ENCODE measurements around the gene P2RX4.
"Not testable (repeated sequence)": the region's sequence is repeated elsewhere in the genome, so short reads cannot be mapped to it uniquely, and the experiment has no call there.

The P2RX4 gene

DNA sequence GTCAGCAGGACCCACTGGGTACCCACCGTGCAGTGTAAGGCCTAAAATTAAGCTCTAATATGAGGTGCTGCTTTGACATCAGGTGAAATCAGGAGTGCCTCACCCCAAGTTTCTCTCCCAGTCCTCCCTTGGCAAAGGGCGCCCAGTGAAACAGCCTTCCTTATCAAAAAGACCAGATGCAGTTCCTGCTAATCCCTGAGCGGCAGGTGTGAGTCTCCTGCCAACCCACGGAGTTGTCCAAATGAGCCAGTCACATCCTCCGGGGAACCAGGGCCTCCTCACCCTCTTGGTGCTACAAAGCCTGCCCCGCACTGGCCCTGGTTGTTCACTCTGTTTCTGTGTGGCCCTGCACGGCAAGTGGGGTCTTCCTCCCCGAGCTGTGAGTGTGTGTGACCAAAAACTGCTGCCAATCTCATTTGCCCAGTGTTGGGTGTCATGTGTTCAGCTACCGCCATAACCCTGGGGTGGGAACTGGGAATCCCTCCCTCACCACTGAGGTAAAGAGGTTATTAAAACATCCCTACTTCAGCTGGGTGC lies 20.2 kb upstream of the P2RX4 start:
- no peak for DNase-seq

DNA sequence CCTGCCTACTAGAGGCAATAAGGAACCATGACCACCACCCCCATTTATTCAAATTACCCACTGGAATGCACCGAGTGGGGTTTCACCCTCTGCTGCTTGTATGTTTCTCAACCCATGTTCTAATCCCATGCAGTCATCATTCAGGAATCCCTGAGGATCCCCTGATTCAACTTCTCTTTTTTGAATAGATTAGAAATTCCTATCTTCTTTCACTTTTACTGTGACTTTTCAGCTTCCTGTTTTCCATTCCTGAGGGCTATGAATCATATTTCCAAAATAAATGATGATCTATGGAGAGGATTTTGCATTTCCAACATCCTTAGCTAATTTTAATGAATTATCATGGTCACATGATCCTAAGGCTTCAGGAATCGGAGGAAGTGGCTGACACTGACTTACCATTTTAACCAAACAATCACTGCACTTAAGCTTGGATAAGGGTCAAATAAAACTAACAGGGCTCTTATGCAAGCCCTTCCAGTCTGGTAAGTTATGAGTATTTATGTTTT lies 19.4 kb upstream of the P2RX4 start:
- DNase-seq = no peak

DNA sequence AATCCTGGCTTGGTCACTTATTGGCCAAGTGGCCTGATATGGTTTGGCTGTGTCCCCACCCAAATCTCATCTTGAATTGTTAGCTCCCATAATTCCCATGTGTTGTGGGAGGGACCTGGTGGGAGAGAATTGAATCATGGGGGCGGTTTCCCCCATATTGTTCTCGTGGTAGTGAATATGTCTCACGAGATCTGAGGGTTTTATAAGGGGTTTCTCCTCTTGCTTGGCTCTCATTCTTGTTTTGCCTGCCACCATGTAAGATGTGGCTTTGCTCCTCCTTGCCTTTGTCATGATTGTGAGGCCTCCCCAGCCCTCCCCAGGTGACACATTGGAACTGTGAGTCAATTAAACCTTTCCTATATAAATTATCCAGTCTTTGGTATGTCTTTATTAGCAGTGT lies 18.8 kb upstream of the P2RX4 start:
- DNase-seq = no peak

DNA sequence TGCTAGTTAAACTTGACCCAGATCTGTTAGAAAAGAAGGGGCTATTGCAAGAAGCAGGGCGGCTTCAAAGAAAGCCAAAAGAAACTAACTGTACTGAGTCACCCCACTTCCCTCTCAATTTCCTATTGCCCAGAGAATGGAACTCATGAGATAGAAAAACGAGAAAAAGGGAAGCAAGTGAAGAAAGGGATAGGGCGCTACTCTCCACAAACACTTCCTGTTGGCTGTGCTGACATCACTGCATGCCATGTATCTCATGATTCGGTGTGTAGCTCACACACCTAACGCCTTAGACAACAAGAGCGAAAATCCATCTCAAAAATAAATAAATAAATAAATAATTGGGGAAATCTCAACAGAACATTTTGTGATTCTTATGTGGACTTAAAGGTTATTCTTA lies 13.0 kb upstream of the P2RX4 start:
- peak; percentile 14 for DNase-seq

DNA sequence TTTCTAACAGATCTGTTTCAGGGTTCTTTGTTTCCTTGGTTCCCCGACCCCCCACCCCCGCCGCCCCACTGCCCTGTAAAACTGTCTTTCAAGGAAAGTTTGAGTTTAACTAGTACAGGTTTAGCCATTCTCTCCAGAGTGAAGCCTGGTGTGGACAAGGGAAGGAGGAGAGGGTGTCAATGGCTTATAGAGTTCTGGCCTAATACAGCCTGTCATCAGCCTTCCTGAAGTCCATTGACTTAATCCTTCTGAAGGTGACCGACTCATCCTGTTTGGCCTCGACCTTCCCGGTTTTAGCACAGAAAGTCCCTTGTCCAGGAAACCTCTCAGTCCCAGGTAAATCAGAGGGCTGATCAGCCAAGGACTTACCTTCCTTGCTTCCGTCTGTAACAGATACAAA lies 11.0 kb upstream of the P2RX4 start:
- no peak for DNase-seq

DNA sequence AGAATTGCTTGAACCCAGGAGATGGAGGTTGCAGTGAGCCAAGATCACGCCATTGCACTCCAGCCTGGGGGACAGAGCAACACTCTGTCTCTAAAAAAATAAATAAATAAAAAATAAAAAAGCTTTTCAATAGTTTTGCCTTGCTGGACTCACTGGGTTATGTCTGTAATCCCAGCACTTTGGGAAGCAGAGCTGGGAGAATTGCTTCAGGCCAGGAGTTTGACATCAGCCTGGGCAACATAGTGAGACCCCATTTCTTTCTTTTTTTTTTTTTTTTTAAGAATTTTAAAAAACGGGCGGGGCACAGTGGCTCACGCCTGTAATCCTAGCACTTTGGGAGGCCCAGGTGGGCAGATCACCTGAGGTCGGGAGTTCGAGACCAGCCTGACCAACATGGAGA lies 8.8 kb upstream of the P2RX4 start:
- DNase-seq = not testable (repeated sequence)

DNA sequence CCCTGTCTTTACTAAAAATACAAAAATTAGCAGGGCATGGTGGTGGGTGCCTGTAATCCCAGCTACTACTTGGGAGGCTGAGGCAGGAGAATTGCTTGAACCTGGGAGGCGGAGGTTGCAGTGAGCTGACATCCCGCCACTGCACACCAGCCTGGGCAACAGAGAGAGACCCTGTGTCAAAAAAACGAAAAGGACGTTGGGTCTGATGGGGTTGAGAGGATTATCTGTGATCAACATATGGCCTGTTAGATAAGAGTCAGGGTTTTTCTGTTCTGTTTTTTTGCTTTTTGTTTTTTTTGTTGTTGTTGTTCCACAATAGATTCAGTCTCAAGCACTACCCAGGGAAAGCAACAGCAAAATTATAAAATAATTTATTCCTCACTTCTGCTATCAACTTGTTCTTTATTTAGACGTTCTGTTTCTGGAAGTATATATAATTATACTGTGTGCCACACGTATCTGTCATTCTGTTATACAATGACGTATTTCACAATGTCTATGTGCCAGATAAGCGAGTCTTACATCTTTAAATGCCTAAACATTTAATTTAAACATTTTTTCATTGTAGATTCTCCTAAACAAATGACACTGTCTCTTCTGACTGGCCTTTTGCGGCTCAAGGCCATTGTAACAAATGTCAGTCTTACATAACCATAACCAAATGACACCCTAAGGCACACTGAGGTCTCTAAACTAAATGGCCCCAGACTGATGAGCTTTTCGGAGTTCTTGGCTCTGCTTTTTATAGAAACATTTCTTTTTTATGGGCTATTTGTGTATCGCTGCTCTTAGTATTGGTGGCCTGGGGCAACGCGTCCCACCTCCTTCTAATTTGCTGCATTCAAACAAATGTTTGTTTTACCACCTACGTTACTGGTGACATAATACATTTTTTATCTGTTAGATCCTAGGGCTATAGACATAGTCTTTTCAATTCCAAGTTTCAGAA lies 7.2 kb upstream of the P2RX4 start:
- DNase-seq = no peak

DNA sequence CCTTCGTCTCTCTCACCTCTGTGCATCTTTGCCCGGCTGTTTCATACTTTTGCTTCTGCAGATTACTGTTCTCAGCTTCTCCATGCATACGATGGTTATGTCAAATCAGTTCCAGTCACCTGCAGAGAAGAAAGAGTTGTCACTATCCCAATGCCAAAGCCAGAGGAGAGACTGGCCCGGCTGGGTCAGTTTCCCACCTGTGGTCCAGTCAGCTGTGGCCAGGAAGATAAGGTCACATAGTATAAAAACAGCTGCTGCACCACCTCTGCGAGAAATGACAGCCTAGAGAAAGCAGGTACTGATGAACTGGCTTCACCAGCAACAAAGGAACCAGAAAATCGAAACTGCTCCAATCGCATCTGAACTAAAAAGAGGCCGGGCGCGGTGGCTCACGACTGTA lies 6.4 kb upstream of the P2RX4 start:
- no peak for DNase-seq

DNA sequence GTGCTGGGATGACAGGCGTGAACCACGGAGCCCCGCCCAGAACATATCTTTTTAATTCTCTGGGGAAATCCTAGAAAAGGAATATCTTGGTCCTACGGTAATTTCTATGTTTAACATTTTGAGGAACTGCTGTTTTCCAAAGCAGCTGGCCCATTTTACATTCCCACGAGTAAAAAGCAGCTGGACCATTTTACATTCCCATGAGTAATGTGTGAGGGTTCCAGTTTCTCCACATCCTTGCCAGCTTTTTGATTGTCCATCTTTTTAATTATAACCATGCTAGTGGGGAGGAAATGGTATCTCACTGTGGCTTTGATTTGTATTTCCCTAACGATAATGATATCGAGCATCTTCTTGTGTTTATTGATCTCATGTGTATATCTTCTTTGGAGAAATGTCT lies 4.4 kb upstream of the P2RX4 start:
- no peak for DNase-seq

DNA sequence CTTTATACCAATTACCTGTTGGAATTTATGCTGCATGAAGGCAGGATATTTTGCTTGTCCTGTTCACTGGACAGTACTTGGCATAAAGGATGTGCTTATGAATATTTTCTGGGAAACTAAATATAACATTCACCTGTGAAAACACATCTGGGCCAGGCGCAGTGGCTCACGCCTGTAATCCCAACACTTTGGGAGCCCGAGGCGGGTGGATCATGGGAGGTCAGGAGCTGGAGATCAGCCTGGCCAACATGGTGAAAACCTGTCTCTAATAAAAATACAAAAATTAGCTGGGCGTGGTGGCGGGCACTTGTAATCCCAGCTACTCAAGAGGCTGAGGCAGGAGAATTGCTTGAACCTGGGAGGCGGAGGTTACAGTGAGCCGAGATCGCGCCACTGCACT lies 1.4 kb upstream of the P2RX4 start:
- DNase-seq = not testable (repeated sequence)

DNA sequence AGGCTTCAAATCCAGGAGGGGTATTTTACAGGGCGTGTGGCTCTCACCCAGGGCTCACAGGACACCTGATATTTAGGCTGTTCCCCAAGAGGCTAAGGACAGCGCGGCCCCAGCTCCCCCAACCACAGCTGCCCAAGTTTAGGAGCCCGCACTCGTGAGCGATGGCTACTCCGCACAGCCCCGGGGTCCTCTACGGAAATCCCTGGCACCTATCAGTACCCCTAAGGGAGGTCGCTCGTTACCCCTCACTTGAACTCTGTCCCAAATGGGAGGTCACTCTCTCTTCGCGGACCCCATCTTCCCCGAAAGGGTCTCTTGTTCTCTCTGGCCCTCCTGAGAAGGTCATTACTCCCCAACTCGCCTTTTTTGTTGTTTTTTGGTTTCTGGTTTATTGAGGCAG lies 708 bp upstream of the P2RX4 start:
- no peak for DNase-seq

DNA sequence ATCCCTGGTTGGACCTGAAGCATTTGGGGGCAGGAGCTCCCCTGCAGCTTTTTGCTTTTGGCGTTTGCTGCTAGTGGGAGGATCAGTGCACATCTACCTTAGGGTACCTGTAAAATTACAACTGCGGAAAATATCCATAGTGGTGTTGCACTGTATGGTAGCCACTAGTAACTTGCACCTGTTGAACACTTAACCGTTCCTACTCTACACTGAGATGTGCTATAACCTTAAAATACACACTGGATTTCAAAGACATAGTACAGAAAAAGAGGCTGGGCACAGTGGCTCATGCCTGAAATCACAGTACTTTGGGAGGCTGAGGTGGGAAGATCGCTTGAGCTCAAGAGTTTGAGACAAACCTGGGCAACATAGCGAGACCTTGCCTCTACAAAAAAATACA lies 2.9 kb downstream of the P2RX4 start:
- no peak for DNase-seq

DNA sequence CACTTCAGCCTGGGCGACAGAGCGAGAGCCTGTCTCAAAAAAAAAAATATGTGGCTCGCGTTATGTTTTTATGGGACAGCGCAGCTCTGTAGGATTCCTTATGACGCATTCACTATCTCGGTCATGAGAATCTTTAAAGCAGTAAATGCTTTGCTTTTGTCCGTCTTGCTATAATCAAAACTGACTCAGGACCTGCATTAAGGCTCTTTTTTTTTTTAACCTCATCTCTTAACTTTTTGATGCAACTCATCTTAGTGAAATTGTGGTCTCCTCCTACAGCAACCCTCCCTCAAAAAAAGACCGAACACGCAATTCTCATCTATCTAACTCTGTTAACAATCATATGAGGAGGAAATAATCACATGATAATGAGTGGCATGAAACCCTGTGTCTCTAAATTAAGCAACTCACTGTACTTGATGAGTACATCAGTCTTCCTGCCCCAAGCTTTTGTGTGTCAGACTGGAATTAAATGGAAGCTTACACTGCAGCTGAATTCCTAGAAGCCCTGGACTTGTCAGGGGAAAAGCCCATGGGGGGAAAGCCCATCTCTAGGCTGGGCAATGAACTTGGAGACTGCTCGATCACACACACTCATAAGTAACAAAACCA lies 4.3 kb downstream of the P2RX4 start:
- DNase-seq = peak; percentile 21

DNA sequence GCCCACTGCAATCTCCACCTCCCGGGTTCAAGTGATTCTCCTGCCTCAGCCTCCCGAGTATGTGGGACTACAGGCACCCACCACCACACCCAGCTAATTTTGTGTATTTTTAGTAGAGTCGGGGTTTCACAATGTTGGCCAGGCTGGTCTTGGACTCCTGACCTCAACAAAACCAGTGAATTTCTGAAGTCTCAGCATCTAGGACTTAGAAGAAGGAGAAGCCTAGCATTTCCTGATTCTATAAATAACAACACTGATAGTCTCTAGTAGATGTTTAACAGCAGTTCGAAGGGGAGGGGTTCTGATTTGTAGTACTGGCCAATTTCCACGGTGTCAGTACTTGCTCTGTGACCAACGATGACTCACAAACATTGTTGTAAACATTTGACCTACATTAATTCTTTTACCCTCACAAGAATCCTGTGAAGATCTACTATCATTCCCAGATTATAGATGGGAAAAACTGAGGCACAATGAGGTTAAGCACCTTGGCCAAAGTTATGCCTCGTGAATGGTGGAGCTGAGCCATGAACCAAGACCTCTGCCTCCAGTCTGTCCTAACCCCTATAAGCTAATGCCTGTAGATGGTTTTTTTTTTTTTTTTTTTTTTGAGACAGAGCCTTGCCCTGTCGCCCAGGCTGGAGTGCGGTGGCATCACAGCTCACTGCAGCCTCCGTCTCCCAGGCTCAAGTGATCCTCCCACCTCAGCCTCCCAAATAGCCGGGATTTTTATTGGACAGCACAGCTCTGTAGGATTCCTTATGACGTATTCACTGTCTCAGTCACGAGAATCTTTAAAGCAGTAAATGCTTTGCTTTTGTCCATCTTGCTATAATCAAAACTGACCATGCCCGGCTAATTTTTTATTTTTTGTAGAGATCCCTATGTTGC lies 5.2 kb downstream of the P2RX4 start:
- DNase-seq = peak; percentile 33

DNA sequence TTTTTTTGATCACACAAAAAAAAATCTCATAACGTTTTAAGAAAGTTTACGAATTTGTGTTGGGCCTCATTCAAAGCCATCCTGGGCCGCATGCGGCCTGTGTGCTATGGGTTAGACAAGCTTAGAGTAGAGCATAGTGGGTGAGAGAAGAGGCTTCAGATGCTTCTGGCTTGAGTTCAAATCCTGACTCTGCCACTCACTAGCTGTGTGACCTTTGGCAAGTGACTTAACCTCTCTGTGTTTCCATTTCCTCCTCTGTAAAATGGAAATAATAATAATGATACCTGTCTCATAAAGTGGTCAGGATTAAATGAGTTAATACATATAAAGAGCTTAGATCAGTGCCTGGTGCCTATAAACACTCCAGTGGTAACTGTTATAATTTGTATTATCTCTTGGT lies 6.2 kb downstream of the P2RX4 start:
- DNase-seq = no peak

DNA sequence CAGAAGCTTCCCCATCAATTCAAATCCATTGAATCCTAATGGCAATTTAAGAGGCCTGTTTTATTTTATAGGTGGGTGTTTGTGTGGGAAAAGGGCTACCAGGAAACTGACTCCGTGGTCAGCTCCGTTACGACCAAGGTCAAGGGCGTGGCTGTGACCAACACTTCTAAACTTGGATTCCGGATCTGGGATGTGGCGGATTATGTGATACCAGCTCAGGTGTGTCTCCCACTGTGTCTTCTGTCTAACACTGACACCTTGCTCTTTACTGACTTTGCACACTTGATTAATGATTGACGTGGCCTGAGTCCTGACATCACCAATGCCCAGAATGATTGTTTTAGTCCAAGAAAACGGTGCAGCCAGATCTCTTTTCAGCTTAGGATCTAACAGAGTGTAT lies 7.1 kb downstream of the P2RX4 start:
- DNase-seq = no peak

DNA sequence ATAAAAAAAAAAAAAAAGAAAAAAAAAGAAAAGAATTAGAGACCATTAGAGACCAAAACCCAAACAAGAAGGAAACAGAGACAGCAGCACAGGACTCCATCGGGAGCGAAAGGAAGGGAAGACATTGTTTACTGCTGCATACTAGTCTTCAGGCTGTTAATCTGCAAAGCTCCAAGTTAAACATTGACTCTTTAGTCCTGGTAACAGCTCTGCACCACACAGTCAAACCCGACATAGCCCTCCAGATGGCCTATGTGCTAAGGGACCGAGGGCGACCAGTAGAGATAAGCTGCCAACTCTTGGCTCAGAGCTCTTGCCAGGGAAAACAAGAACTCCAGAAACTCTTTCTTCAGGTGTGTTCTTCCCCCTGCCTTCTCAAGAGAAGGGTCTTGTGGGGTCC lies 7.8 kb downstream of the P2RX4 start:
- no peak for DNase-seq

DNA sequence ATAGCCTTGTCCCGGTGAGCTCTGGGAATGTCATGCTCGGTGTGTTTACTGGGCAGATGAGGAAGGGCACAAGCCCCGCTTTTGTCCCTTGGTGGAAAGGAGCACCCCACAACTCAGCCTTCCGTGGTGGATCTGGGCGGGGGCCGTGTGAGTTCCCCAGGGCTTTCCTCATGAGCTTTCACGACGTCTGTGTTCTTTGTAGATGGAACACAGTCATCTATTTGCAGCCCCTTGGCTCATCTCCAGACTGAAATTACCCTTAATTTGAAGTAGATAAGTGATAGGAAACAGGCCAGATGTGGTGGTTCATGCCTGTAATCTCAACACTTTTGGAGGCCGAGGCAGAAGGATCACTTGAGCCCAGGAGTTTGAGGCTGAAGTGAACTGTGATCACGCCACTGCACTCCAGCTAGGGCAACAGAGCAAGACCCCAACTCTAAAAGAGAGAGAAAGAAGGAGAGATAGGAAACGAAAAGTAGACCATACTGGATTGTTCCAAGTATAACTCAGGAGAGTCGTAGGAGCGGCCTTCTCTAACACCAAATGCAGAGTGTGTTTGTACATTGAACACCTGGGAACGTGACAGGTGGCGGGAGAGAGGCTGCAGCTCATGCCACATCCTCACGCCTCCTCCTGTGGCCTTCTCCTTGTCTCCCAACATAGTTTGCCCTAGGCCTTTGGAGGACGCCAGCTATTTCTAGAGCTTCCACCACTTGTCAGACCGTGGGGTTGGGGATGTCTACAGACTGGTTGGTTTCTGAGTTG lies 8.8 kb downstream of the P2RX4 start:
- no peak for DNase-seq

DNA sequence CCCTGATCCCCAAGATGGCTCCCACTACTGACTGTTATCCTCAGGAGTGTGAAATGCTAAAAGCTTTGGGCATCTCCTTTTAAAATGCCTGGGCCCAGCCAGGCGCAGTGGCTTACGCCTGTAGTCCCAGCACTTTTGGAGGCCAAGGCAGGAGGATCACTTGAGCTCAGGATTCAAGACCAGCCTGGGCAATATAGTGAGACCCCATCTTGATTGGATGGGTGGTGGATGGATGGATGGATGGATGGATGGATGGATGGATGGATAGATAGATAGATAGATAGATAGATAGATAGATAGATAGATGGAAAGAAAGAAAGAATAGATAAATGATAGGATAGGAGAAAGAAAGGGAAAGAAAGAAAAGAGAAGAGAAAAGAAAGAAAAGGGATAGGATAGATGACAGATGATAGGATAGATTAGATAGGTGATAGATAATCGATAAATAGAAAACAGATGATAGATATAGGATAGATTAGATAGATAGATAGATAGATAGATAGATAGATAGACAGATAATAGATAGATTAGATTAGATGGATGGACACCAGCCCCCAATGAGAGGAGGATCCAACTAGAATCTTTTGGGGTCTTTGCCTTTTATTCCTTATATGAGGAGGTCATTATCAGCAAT lies 9.5 kb downstream of the P2RX4 start:
- DNase-seq = no peak

DNA sequence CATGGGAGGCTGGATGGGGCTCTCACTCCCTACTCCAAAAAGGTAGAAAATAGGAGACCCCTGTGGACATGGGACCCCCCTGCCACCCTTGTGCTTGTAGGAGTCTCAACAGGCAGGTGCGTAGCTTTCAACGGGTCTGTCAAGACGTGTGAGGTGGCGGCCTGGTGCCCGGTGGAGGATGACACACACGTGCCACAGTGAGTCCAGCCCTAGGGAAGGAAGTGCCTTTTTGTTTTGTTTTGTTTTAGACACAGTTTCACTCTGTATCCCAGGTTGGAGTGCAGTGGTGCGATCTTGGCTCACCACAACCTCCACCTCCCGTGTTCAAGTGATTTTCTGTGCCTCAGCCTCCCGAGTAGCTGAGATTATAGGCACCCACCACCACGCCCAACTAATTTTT lies 12.9 kb downstream of the P2RX4 start:
- DNase-seq = no peak
